ENCODE data around the gene PDE6D.

PDE6D gene

DNA sequence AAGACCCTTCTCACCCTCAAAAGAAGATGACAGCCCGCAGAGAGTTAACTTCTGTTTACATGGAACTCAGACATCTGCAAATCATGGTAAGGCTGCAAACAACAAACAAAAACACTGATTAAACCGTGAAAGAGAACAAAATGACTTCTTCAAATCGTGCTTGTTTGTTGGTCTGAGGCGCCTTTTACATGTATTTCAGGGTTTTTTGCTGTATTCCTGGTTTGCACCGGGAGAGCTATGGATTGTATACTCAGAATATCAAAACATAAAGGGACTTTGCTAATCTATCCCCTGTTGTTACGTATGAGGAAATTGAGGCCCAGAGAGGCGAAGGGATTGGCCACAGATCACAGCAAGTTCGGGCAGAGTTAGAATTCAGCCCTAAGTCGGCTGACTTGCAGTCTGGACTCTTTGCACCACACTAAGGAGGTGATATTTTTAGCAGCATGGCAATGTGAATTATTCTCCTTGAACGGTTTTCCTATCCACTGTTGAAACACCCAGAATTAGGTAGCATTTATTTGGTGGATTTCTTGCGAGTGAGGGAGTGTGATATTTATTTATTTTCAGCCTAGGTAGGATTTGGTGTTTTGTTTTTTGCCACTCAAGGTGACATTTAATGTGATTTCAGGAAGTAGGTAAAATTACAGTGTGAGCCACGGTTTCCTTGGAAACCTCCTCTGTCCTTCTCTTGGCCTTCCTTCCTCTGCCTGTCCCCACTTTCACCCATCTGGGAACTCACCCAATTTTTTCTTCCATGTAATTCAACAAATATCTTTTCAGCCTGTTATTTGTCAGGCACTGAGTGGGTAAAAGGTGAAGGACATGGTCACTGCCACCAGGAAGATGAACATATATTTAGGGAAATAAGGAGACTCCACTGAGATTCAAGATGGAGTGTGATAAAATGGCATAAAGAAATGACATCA is 980 bp upstream of the PDE6D start:
- WGBS: 26% methylated on average over 10 of the region's 12 CpGs
- peak overlapping the region; percentile 90 to 91 for H3K4me3 ChIP-seq (ENCODE audit: insufficient read depth in 1 of 2, low read depth in 1 of 2, low read length in 2 of 2)
- peak overlapping the region; percentile 48 for H2BK15ac ChIP-seq (ENCODE audit: low read depth, poor library complexity, severe bottlenecking)
- H3K4me1 ChIP-seq (ENCODE audit: control insufficient read depth, insufficient read depth, low read depth, low read length): peaks cover 10% of the 10 kb centered on the region
- no peaks in the 10 kb centered on the region for H3K36me3 ChIP-seq (ENCODE audit: control insufficient read depth in 1 of 2, insufficient read depth in 2 of 2, low read depth in 1 of 2, low read length in 2 of 2)
- peak overlapping the region; percentile 94 for H3K9ac ChIP-seq (ENCODE audit: low read length)
- H4K91ac ChIP-seq (ENCODE audit: low read length): no peak overlapping the region
- no peak overlapping the region for H2BK5ac ChIP-seq (ENCODE audit: low read depth, low read length, poor library complexity, severe bottlenecking)
- no peak overlapping the region for H2BK12ac ChIP-seq (ENCODE audit: low read length in 2 of 2)
- no peaks in the 10 kb centered on the region for H3K27me3 ChIP-seq (ENCODE audit: control insufficient read depth in 1 of 2, insufficient read depth in 1 of 2, low read length in 2 of 2)
- DNase-seq: peak; percentile 70
- H2AK5ac ChIP-seq (ENCODE audit: low read length, severe bottlenecking): no peak overlapping the region
- H3K27ac ChIP-seq (ENCODE audit: low read length, poor library complexity, severe bottlenecking): peak overlapping the region; percentile 7
- no peak overlapping the region for H3K4ac ChIP-seq (ENCODE audit: low read depth in 1 of 2, low read length in 2 of 2)
- H3K9me3 ChIP-seq (ENCODE audit: control insufficient read depth, low read length): no peaks in the 10 kb centered on the region
- no peak overlapping the region for H3K14ac ChIP-seq (ENCODE audit: low read length in 2 of 2)
- H3K4me2 ChIP-seq (ENCODE audit: low read length, poor library complexity, severe bottlenecking): peak overlapping the region; percentile 80
- peak overlapping the region; percentile 47 for H2AFZ ChIP-seq (ENCODE audit: low read depth, low read length)
- H2BK120ac ChIP-seq (ENCODE audit: low read depth, low read length): no peak overlapping the region
- H4K8ac ChIP-seq (ENCODE audit: low read length): peak overlapping the region; percentile 67
- peak overlapping the region in 1 of 2 experiments; percentile 38 for H3K18ac ChIP-seq (ENCODE audit: low read depth in 1 of 2, low read length in 2 of 2)
- H3K79me1 ChIP-seq (replicated peaks; ENCODE audit: low read length, poor library complexity, severe bottlenecking): peaks cover 24% of the 10 kb centered on the region
- H3K23ac ChIP-seq (ENCODE audit: low read length in 2 of 2): no peak overlapping the region

DNA sequence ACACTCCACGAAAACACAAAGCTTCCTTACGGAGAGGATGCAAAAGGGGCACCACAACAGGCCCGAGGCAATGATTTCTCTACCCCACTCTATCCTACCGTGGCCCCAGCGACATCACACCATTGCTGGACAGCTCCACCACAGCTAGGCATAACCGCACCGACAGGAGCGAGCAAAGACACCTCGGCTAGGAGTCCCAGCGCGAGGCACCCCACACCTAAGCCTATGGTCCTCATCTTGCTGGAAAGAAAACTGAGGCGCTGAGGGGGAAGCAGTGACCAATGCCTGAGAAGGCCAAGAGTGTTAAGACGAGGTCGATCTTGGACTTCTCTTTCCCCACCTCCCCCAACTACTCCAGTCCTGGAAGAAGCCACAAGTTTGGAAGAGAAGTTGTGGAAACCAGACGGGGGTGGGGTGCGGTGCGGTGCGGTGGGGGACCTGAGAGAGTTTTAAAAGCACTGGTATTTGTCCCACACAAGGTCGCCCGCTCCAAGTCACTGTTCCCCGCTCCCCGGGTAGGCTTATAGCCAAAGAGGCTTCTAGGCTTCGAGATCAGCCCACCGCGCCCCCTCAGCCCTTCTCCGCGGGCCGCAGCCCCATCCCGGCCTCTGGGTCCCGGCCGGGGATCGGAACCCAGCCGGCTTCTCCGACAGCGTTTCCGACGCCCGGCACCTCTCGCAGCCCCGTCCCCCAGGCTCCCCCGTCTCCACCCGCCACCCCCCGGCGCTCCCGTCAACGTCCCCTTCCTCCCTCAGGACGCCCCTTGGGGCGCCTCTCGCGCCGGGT is 766 bp downstream of the PDE6D start:
- H3K4me3 ChIP-seq (ENCODE audit: insufficient read depth in 1 of 2, low read depth in 1 of 2, low read length in 2 of 2): peak overlapping the region; percentile 90 to 91
- H3K4me1 ChIP-seq (ENCODE audit: control insufficient read depth, insufficient read depth, low read depth, low read length): peaks cover 8% of the 10 kb centered on the region
- DNase-seq: peak; percentile 63
- no peak overlapping the region for H4K8ac ChIP-seq (ENCODE audit: low read length)
- H3K14ac ChIP-seq (ENCODE audit: low read length in 2 of 2): no peak overlapping the region
- WGBS: 5% methylated on average over 43 of the region's 51 CpGs
- H3K9ac ChIP-seq (ENCODE audit: low read length): peak overlapping the region; percentile 94
- no peak overlapping the region for H2BK5ac ChIP-seq (ENCODE audit: low read depth, low read length, poor library complexity, severe bottlenecking)
- H3K79me1 ChIP-seq (replicated peaks; ENCODE audit: low read length, poor library complexity, severe bottlenecking): peaks cover 20% of the 10 kb centered on the region
- peak overlapping the region; percentile 99 for H2AFZ ChIP-seq (ENCODE audit: low read depth, low read length)
- H2AK5ac ChIP-seq (ENCODE audit: low read length, severe bottlenecking): no peak overlapping the region
- no peak overlapping the region for H3K18ac ChIP-seq (ENCODE audit: low read depth in 1 of 2, low read length in 2 of 2)
- no peak overlapping the region for H2BK120ac ChIP-seq (ENCODE audit: low read depth, low read length)
- no peaks in the 10 kb centered on the region for H3K27me3 ChIP-seq (ENCODE audit: control insufficient read depth in 1 of 2, insufficient read depth in 1 of 2, low read length in 2 of 2)
- H3K23ac ChIP-seq (ENCODE audit: low read length in 2 of 2): no peak overlapping the region
- peak overlapping the region; percentile 92 for H3K4me2 ChIP-seq (ENCODE audit: low read length, poor library complexity, severe bottlenecking)
- no peak overlapping the region for H2BK15ac ChIP-seq (ENCODE audit: low read depth, poor library complexity, severe bottlenecking)
- no peaks in the 10 kb centered on the region for H3K9me3 ChIP-seq (ENCODE audit: control insufficient read depth, low read length)
- no peak overlapping the region for H3K4ac ChIP-seq (ENCODE audit: low read depth in 1 of 2, low read length in 2 of 2)
- no peak overlapping the region for H3K27ac ChIP-seq (ENCODE audit: low read length, poor library complexity, severe bottlenecking)
- no peak overlapping the region for H4K91ac ChIP-seq (ENCODE audit: low read length)
- no peak overlapping the region for H2BK12ac ChIP-seq (ENCODE audit: low read length in 2 of 2)
- H3K36me3 ChIP-seq (ENCODE audit: control insufficient read depth in 1 of 2, insufficient read depth in 2 of 2, low read depth in 1 of 2, low read length in 2 of 2): no peaks in the 10 kb centered on the region

DNA sequence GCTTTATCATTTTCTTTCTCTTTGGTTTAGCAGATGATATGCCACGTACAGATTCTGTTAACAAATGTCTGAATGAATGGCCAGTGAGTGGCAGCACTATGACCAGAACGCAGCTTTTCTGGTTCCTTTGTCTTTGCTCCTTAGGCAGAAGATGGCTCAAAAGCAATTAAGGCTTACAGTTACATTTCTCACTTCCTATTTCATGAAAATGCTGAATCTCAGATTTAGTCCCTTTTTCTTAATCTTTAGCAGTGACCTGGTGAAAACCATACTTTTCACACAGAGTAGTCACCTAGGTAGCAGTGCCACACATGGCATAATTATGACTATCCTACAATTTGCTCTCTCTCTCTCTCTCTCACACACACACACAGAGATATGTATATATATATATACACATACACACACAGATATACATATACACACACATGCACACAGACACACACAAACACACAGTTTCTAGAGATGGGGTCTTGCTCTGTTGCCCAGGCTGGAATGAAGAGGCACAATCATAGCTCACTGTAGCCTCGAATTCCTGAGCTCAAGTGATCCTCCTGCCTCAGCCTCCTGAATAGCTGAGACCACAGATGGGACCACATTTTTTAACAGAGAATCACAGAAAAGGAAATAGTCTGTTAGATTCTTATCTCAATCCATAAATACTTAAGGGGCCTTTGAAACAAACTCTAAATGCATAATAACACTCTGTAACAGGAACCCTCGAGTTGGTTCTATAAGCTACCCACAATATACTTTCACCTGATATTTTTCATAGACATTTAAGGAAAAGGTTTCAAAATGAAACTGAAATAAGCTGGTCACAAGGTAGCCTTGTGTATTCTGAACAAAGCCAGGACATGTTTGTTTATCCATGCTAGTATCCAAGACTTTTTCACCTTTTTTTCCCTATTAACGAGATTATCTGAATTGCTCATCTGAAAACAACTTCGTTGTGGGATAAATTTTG is 11.6 kb downstream of the PDE6D start:
- Histone ChIP-seq H2BK15ac (ENCODE audit: low read depth, poor library complexity, severe bottlenecking) (no peak overlapping the region), H4K91ac (ENCODE audit: low read length) (no peak overlapping the region), H3K14ac (ENCODE audit: low read length in 2 of 2) (no peak overlapping the region), H2BK12ac (ENCODE audit: low read length in 2 of 2) (no peak overlapping the region), H3K23ac (ENCODE audit: low read length in 2 of 2) (no peak overlapping the region), H3K4ac (ENCODE audit: low read depth in 1 of 2, low read length in 2 of 2) (no peak overlapping the region), H3K9ac (ENCODE audit: low read length) (no peak overlapping the region), H3K27ac (ENCODE audit: low read length, poor library complexity, severe bottlenecking) (no peak overlapping the region), H2BK5ac (ENCODE audit: low read depth, low read length, poor library complexity, severe bottlenecking) (no peak overlapping the region), H3K4me3 (ENCODE audit: insufficient read depth in 1 of 2, low read depth in 1 of 2, low read length in 2 of 2) (no peak overlapping the region), H3K79me1 (replicated peaks; ENCODE audit: low read length, poor library complexity, severe bottlenecking) (peaks cover 1% of the 10 kb centered on the region), H3K4me1 (ENCODE audit: control insufficient read depth, insufficient read depth, low read depth, low read length) (peaks cover 12% of the 10 kb centered on the region), H3K36me3 (ENCODE audit: control insufficient read depth in 1 of 2, insufficient read depth in 2 of 2, low read depth in 1 of 2, low read length in 2 of 2) (no peaks in the 10 kb centered on the region), H3K27me3 (ENCODE audit: control insufficient read depth in 1 of 2, insufficient read depth in 1 of 2, low read length in 2 of 2) (no peaks in the 10 kb centered on the region), H4K8ac (ENCODE audit: low read length) (no peak overlapping the region), H2AFZ (ENCODE audit: low read depth, low read length) (no peak overlapping the region), H3K4me2 (ENCODE audit: low read length, poor library complexity, severe bottlenecking) (no peak overlapping the region), H3K9me3 (ENCODE audit: control insufficient read depth, low read length) (no peaks in the 10 kb centered on the region), H2AK5ac (ENCODE audit: low read length, severe bottlenecking) (no peak overlapping the region), H3K18ac (ENCODE audit: low read depth in 1 of 2, low read length in 2 of 2) (no peak overlapping the region), H2BK120ac (ENCODE audit: low read depth, low read length) (no peak overlapping the region)
- WGBS: 92% methylated on average over 3 of the region's 6 CpGs
- peak; percentile 5 for DNase-seq

All from mesenchymal stem cell (in vitro differentiated cells and primary cell).